GM03348 (cell line): ENCODE data around the gene FAM151A.
A peak's percentile ranks its signal among the peaks of the same experiment; 100 is the strongest.

Experiments used
- DNase-seq: peaks from one replicate; pipeline ENCODE4 v3.0.0; 2012; ENCODE audit warnings: low spot score

Gene FAM151A

GRCh38 chr1:54579337-54579781 lies 44.0 kb downstream of the FAM151A start:
- no peak for DNase-seq

GRCh38 chr1:54577612-54578011 lies 45.7 kb downstream of the FAM151A start:
- no peak for DNase-seq

- no peak for DNase-seq
Measured at GRCh38 chr1:54575605-54576290, 47.6 kb downstream of the FAM151A start.

- no peak for DNase-seq
Measured at GRCh38 chr1:54575161-54575560, 48.2 kb downstream of the FAM151A start.

GRCh38 chr1:54574158-54574778 lies 49.1 kb downstream of the FAM151A start:
- no peak for DNase-seq

GRCh38 chr1:54572542-54572850 lies 50.8 kb downstream of the FAM151A start:
- DNase-seq = no peak

- no peak for DNase-seq
Measured at GRCh38 chr1:54571803-54572541, 51.4 kb downstream of the FAM151A start.

GRCh38 chr1:54571326-54571725 lies 52.0 kb downstream of the FAM151A start:
- DNase-seq = no peak

GRCh38 chr1:54570161-54570560 lies 53.2 kb downstream of the FAM151A start:
- DNase-seq = no peak

- DNase-seq = peak; percentile 43
Measured at GRCh38 chr1:54569339-54569738, 54.0 kb downstream of the FAM151A start.

- DNase-seq = no peak
Measured at GRCh38 chr1:54567961-54568360, 55.4 kb downstream of the FAM151A start.

- no peak for DNase-seq
Measured at GRCh38 chr1:54566438-54567141, 56.7 kb downstream of the FAM151A start.

GRCh38 chr1:54565113-54565501 lies 58.2 kb downstream of the FAM151A start:
- DNase-seq = no peak

GRCh38 chr1:54564312-54565112 lies 58.8 kb downstream of the FAM151A start:
- DNase-seq = no peak

- no peak for DNase-seq
Measured at GRCh38 chr1:54559771-54560231, 63.5 kb downstream of the FAM151A start.
